Activated CD8-positive, alpha-beta memory T cell treated with anti-CD3 and anti-CD28 coated beads for 36 hours (primary cell): ENCODE data around the gene OR10J5. TPM values are rescaled to one million over a fixed set of nuclear protein-coding genes. Genes with fewer than 3 reads are reported as not detected.
"Not testable (repeated sequence)": the region's sequence is repeated elsewhere in the genome, so short reads cannot be mapped to it uniquely, and the experiment has no call there.

Source experiments
- CTCF ChIA-PET: fragments of 350-600 bp; sonication (Branson Sonifier 250); formaldehyde crosslinking; loops from one replicate; lab custom pipeline; 2021; ENCODE audit warnings: antibody characterized with exemption; lab: Charles Lee
- POLR2A ChIA-PET: fragments of 350-600 bp; sonication (Branson Sonifier 250); formaldehyde crosslinking; loops from one replicate; lab custom pipeline; 2021; ENCODE audit warnings: antibody characterized with exemption; lab: Charles Lee
- total RNA-seq, 2 experiments: library from RNA; stranded (reverse); gene quantifications; one replicate each; pipeline ENCODE4 v1.2.3, GENCODE V29; 2021

Gene OR10J5, protein sequence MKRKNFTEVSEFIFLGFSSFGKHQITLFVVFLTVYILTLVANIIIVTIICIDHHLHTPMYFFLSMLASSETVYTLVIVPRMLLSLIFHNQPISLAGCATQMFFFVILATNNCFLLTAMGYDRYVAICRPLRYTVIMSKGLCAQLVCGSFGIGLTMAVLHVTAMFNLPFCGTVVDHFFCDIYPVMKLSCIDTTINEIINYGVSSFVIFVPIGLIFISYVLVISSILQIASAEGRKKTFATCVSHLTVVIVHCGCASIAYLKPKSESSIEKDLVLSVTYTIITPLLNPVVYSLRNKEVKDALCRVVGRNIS
- not detected for total RNA-seq

DNA sequence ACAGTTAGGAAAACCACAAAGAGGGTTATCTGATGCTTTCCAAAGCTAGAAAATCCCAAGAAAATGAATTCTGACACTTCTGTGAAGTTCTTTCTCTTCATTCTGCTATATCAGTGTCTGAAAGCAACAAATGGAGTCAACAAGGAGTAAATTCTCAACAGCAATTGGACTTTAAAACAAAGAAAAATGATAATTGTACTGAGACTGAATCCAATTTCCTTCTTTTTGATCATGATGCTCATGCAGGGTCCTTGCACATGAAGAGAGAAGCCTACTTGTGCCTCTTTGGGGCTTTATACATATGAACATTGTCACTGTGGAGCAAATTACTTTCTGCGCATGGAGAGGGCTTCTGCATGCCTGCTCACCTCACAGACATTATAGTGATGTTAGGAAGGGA lies at the start of gene OR10J5:
Gene OR10J5, minus strand, starts transcription at position 101 of the 400 bp plus-strand sequence. Its CDS starts 0 bp downstream, at position 101.
- POLR2A ChIA-PET: no interaction called here
- CTCF ChIA-PET: interaction anchor here (0.7 kb wide), 1 partner anchor 273 kb away, joined by 3 read pairs; no protein-coding TSS in a partner anchor

DNA sequence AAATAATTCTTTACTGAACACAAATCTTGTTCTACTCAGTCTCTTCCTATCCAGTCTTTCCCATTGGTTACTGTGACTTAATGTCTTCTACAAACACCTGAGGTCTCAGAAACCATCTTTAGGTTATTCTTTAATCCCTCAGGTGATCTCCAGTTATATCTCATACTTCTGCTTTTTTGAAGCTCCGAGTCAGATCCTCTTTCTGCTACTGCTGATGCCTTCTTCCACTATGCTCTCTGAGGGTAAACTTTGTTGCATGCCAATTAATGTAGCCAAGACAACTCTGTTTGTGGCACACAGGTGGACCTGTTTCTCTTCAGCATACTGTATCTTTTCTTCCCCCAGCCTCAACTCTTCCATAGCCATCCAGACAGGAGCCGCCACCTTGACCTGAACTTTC lies 48.7 kb upstream of the OR10J5 start:
- ChIA-PET CTCF (no interaction called here), POLR2A (no interaction called here)

DNA sequence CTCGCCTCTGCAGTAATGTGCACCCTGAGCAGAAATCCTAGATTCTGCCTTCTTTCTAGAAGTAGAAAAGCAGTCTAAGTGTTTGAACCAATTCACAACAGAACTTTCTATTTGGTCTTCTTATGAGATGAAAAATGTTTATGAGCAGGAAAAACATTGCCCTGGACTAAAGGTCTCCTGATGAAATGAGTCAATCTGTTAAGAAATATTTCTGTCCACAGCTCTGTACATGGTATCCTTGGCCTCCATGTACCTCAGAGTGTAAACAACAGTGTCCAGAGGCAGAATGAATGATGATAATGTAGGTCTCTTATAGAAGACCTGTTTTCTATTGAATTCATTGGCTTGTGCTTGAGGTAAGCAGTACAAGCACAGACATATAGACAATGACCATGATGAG lies 45.6 kb upstream of the OR10J5 start:
- CTCF ChIA-PET: no interaction called here
- POLR2A ChIA-PET: no interaction called here

DNA sequence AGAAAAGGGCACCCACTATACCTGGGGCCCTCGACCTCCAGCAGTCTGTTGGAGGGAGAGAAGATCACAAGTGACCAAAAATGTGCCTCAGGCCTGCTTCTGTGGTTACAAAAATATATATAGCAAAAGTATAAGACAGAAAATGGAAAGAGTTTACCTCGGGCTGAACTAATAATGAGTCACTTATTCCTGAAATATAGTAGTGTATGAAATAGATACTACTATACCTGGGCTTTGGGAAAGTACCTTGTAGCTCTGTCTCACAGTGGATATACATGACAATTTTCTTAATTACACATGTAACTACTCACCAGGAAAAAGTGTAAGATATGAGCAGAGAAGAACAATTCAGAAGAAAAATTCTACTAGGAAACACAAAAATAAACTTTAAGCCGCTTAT lies 44.5 kb upstream of the OR10J5 start:
- CTCF ChIA-PET: no interaction called here
- POLR2A ChIA-PET: no interaction called here

DNA sequence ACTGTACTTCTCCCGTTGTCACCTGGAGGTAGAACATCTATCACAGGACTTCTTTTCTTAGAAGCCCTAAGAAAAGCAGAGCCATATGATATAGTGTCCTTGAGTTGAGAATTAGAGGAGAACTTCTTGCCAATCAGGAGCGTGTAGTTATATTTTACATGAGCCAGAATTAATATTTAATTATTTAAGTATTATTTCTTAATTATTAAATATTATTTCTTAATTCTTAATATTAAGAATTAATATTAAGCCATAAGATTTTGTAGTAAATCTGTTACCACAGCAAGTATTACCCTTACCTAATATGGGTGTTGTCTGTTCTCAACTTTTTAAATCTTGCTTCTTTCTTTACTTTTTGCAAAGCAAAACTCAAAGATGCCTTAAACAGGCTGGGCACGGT lies 41.6 kb upstream of the OR10J5 start:
- CTCF ChIA-PET: no interaction called here

DNA sequence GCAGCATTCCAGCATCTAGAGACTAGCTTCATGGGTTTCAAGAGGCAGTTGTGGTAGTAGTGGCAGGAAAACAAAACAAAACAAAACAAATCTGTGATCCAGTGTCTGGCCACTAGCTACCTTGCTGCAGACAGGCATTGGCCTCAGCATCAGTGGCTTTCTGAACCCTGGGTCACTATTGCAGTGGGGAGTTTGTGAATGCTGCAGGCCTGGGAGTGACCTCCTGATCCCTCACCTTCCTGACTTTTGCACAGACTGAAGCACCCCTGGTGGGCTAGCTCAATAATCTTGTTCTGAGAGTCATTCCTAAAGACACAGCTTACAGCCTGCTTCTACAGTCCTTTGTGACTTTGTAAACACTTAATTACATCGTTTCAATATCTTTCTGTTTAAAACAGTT lies 26.9 kb upstream of the OR10J5 start:
- CTCF ChIA-PET: no interaction called here

More for the DNA sequence above, 41.6 kb upstream of the OR10J5 start:
- POLR2A ChIA-PET: no interaction called here

DNA sequence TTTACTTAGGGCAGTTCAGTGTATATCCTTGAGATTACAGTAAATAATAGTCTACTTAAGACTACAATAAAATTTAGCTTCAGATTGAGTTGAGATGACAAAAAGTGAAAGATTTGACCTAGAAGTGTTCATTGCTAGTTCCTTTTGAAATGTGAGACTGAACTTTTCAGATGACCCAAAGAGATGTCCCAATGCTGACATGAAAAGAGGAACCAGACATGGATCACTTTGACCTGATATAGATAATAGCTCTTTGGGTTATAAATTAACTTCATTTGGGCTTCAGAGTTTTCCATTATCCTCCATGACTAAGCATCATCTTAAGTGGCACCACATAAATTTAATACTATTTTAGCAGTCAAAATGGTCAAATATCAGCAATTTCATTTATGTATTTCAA lies 25.7 kb upstream of the OR10J5 start:
- ChIA-PET CTCF (no interaction called here), POLR2A (no interaction called here)

More for the DNA sequence above, 26.9 kb upstream of the OR10J5 start:
- POLR2A ChIA-PET: no interaction called here

DNA sequence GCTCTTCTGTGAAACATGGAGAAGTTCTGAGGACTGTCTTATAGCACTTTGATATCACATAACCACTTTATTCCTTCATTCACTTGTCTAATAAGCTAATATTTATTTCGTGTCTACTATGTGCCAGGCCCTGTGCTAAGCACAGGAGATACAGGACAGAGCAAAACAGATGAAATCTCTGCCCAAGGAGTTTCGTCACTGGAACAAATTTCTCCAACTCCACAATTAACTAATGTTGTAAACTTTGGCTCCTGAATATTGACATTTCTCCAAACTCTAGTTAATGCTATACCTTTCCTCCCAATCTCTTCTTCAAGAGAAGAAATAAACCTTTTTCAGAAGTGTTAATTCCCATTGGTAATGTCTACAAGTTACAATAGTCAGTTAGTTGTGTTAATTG lies 24.8 kb upstream of the OR10J5 start:
- ChIA-PET POLR2A (no interaction called here), CTCF (no interaction called here)

DNA sequence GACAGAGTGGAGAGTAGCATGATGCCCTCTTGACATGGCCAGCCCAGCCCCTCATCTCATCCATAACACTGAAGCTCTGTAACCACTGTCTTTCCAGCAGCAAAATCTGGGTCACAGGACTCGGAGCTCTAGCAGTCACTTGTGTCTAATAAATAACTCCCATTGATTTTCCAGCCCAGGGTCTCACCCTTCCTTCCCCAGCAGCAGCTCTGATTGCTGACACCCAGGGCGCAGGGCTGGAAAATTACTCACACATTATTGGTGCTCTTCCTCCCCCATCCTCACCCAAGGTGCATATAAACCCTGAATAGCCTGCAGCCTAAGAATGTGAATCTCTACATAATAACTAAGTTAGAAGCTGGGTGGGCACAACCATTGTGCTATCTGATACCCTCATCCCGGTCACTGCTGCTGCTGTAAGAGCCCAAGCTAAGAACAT lies 21.1 kb upstream of the OR10J5 start:
- ChIA-PET CTCF (no interaction called here), POLR2A (no interaction called here)

DNA sequence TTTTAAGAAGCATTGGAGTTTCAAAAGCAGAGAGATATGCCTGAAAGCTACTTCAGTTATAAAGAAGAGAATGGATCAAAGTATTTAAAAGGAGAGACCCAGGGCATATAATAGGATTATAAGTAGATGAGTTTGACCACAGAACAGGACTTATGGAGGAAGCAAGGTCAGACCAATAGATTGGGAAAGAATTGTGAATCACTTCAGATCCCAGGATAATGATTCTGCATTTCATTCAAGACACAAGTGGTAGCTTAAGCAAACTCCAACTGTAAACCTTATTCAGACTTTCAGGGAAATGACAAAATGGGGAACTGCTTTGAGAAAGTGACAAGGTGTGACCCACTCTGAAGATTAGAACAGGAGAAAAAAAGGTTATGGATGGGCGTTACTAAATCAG lies 18.9 kb upstream of the OR10J5 start:
- ChIA-PET CTCF (no interaction called here), POLR2A (no interaction called here)

DNA sequence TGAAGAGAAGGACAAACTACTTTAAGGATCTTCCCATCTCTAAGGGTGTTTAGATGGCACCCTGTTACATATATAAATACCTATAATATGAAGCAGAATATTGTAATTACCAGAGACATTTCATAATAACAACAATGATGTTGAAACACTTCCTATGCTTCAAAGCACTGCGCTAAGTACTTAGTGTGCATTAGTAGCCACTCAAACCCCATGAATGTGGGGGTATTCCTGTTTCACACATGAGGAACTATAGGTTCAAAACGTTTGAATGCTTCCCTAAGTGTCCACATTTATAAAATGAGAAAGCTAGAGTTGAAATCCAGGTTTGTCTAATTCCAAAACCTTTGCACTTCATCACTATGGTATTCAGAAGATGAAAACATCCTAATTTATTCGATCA lies 18.5 kb upstream of the OR10J5 start:
- ChIA-PET POLR2A (no interaction called here), CTCF (no interaction called here)

DNA sequence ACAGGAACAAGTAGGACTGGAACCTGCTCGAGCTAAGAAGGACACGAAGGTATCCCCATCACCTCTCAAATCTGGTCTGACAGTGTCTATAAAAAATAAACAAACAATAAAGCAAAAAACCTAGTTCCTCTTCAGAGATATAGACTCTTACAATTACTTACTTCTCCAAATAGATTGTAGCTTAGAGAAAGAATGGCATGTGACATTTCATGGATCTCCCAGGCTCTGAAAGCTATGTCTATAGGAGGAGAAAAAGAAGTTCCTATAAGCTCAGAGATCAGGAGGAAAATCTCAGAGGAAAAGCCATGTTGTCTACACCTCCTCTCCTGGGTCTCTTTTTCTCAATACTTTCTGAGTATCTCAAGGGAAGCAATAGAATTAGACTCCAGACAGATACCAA lies 12.3 kb upstream of the OR10J5 start:
- ChIA-PET CTCF (no interaction called here), POLR2A (no interaction called here)

DNA sequence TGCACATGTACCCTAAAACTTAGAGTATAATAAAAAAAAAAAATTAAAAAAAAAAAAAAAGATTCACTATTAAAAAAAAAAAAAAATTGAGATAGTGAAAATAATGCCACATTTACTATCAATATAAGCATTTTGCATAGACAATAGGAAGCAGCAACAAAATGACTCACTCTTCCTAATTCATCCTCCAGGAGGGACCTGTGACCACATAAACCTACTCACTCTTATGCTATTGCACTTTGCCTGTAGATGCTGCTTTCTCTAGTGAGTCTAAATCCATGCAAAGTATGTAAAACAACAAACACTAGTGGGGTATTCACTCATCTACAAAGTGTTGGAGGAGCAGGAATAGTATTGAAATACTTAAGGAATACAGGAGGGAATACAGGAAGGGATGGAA lies 2.9 kb downstream of the OR10J5 start:
- ChIA-PET POLR2A (no interaction called here), CTCF (no interaction called here)

DNA sequence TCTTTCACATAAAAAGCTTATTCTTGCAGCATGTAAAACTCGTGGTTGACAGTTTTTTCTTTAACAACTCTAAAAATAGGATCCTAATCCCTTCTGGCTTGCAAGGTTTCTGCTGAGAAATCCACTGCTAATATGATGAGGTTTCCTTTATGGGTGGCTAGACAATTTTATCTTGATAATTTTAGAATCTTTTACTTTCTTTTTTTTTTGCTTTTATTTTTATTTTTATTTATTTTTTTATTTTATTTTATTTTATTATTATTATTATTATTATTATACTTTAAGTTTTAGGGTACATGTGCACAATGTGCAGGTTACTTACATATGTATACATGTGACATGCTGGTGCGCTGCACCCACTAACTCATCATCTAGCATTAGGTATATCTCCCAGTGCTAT lies 11.0 kb downstream of the OR10J5 start:
- CTCF ChIA-PET, POLR2A ChIA-PET: not testable (repeated sequence)

DNA sequence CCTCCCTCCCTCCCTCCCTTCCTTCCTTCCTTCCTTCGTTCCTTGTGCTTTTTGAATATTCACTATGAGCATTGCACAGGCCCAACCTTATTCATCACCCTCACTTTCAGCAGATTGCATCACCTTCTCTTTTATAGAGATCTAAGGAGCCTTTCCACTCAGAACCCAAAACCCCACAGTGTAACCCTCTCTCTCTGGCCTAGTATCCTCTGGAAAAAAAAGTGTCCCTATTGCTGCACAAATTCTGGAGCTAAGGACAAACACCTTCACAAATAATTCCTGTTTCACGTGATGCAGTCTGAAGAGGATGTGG lies 25.6 kb downstream of the OR10J5 start:
- ChIA-PET CTCF (no interaction called here), POLR2A (no interaction called here)

DNA sequence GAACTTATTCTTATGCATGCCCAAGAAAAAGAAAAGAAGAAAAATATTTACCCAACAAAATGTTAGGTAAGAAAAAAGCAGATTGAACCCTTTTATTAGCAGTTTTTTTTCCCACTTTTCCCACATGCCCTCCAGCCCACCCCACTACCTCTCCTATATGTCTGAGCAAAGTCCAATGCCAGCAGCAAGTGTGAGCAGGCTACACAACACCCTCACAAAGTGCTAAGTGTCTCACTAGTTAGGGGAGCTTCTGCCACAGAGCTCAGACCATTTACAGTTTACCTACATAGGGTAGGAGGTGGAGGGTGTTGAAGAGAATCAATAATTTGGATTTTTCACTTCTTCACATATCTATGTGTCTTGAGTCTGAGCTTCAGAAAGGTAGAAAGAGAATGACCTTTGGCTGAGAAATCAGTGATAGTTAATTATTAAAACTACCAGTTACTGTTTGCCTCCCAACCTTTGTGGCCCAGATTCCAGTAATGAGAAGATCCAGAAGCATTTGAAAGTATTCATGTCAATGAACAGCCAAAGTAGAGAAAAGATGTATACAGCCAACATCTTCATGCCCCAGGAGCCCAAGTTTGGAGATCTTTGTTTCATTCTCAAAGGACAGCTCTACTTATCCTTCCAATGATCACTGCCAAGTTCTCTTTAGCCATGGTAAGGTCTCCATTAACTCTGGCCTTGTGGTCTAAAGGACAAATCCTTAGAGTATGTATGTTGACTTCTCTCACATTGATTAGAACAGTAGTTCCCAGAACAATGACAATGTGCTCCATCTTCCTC lies 26.2 kb downstream of the OR10J5 start:
- CTCF ChIA-PET: no interaction called here

DNA sequence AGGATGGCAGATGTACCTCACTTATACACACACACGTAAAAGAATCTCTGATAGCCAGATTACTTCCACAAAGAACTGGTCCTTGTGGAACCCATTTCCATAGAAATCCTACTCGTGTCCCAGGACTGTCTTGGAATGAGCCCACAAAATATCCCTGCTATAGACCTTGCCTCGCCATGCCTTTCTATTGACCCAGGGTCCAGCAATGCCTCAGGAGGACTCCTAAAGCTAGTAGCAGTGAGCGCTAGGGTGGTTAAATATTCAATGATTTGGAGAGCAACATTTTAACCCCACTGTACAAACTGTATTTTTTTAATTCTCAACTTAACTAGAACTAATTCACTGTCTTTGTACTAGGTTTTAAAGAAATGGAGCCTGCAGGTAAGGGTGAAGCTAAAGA lies 26.9 kb downstream of the OR10J5 start:
- ChIA-PET CTCF (no interaction called here), POLR2A (no interaction called here)

More for the DNA sequence above, 26.2 kb downstream of the OR10J5 start:
- POLR2A ChIA-PET: no interaction called here

DNA sequence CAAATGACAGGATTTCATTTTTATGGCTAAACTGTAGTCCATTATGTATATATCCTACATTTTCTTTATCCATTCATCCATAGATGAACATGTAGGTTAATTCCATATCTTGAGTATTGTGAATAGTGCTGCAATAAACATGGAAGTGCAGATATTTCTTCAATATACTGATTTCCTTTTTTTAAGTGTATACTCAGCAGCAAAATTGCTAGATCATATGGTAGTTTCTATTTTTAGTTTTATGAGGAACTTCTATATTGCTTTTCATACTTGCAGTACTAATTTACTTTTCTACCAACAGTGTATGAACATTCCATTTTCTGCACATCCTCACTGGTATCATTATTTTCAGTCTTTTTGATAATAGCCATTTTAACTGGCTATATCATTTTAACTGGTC lies 30.1 kb downstream of the OR10J5 start:
- CTCF ChIA-PET: no interaction called here
- POLR2A ChIA-PET: no interaction called here

DNA sequence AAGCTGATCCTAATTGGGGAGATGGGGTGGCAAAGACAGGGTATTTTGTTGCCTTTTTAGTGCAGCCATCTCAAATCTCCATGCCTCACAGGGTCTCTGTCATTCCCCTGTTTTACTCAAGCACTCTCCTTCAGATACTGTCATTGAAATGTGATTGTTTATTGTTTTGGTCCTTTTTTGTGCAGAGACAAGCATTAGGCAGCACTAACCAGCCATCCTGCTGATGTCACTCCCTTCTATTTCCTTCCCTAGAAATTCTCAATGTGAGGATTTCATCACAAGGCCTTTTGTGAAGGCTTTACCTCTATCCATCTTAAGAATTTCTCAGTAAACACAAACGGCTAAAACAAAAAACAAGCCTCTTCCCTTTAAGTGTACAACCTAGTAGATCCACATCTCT lies 34.7 kb downstream of the OR10J5 start:
- ChIA-PET POLR2A (no interaction called here), CTCF (no interaction called here)

DNA sequence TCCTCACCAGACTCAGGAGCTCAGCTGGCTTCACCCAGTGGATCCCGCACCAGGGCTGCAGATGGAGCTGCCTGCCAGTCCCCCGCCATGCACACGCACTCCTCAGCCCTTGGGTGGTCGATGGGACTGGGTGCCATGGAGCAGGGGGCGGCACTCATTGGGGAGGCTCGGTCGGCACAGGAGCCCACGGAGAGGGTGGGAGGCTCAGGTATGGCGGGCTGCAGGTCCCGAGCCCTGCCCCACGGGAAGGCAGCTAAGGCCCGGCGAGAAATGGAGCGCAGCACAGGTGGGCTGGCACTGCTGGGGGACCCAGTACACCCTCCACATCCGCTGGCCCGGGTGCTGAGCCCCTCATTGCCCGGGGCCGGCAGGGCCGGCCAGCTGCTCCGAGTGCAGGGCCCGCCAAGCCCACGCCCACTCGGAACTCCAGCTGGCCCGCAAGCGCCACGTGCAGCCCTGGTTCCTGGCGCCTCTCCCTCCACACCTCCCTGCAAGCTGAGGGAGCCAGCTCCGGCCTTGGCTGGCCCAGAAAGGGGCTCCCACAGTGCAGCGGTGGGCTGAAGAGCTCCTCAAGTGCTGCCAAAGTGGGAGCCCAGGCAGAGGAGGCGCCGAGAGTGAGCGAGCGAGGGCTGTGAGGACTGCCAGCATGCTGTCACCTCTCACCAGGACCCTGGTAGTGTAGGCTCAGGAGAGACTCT lies 41.1 kb downstream of the OR10J5 start:
- CTCF ChIA-PET: not testable (repeated sequence)

DNA sequence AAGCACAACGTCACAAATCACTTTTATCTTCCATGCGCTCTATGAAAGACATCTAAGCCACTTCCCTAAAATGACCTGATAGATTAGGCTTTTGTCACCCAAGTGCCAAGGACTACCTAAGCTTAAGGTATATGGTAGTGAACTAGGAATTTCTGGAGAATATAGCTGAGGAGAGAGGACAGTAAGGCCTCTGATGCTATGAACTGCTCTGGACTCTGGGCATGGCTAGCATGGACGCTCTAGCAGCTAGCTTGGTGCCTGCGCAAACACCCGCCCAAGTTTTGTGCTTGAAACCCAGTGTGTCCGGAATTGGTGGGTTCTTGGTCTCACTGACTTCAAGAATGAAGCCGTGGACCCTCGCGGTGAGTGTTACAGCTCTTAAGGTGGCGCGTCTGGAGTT lies 42.5 kb downstream of the OR10J5 start:
- ChIA-PET POLR2A (no interaction called here), CTCF (no interaction called here)

More for the DNA sequence above, 41.1 kb downstream of the OR10J5 start:
- POLR2A ChIA-PET: not testable (repeated sequence)
